Loucy (cell line): Measurements from ENCODE around the gene MOCS1.
A peak's percentile ranks its signal among the peaks of the same experiment; 100 is the strongest.

ENCODE experiments used
- H2AFZ ChIP-seq: fragments of 200-600 bp; sonication (generic); 2 replicates; pipeline ENCODE4 v1.6.0; 2016; ENCODE audit warnings: antibody characterized with exemption, mild to moderate bottlenecking, low read length, moderate library complexity
- H3F3A ChIP-seq: fragments of 200-600 bp; 2 replicates; pipeline ENCODE4 v1.6.0; 2016; ENCODE audit warnings: antibody characterized with exemption, low read depth, mild to moderate bottlenecking
- H3K27me3 ChIP-seq: fragments of 200-600 bp; sonication (generic); 2 replicates; pipeline ENCODE4 v1.6.1; 2014; ENCODE audit warnings: low read length, mild to moderate bottlenecking; ENCODE audit not compliant: insufficient read depth, poor library complexity, severe bottlenecking
- H3K36me3 ChIP-seq: fragments of 200-600 bp; sonication (generic); 2 replicates; pipeline ENCODE4 v1.6.1; 2016; ENCODE audit warnings: low read length; ENCODE audit not compliant: insufficient read depth
- H3K4me1 ChIP-seq: fragments of 200-600 bp; sonication (generic); 2 replicates; pipeline ENCODE4 v1.5.1; 2014; ENCODE audit warnings: low read length, mild to moderate bottlenecking; ENCODE audit not compliant: insufficient read depth, poor library complexity, severe bottlenecking
- H3K4me2 ChIP-seq: fragments of 200-600 bp; sonication (generic); 2 replicates; pipeline ENCODE4 v1.6.0; 2014; ENCODE audit warnings: antibody characterized with exemption, low read length, low read depth, mild to moderate bottlenecking; ENCODE audit not compliant: poor library complexity, severe bottlenecking
- H3K4me3 ChIP-seq: fragments of 200-600 bp; sonication (generic); 2 replicates; pipeline ENCODE4 v1.5.1; 2014; ENCODE audit warnings: low read length, mild to moderate bottlenecking, mixed read lengths; ENCODE audit not compliant: poor library complexity, severe bottlenecking
- H3K79me2 ChIP-seq: fragments of 200-600 bp; sonication (generic); 2 replicates; pipeline ENCODE4 v1.6.1; 2014; ENCODE audit warnings: low read length; ENCODE audit not compliant: insufficient read depth
- H3K9ac ChIP-seq: fragments of 200-600 bp; sonication (generic); 2 replicates; pipeline ENCODE4 v1.6.0; 2014; ENCODE audit warnings: mild to moderate bottlenecking, low read depth, low read length, moderate library complexity; ENCODE audit not compliant: poor library complexity, severe bottlenecking
- H3K9me2 ChIP-seq: fragments of 200-600 bp; sonication (generic); replicated peaks from 2 replicates; pipeline ENCODE4 v1.6.1; 2016; ENCODE audit warnings: low read depth, low read length, mixed read lengths
- H3K9me3 ChIP-seq: fragments of 200-600 bp; sonication (generic); 2 replicates; pipeline ENCODE4 v1.6.1; 2014; ENCODE audit warnings: mild to moderate bottlenecking, antibody characterized with exemption, low read length, low read depth; ENCODE audit not compliant: insufficient read depth
- H4K20me1 ChIP-seq: fragments of 200-600 bp; sonication (generic); 2 replicates; pipeline ENCODE4 v1.6.0; 2014; ENCODE audit warnings: antibody characterized with exemption, low read length, mild to moderate bottlenecking; ENCODE audit not compliant: insufficient read depth, poor library complexity, severe bottlenecking
- EZH2phosphoT487 ChIP-seq: fragments of 200-600 bp; IDR thresholded peaks from 2 replicates; pipeline ENCODE4 v1.6.1; 2018; ENCODE audit warnings: antibody characterized with exemption, mild to moderate bottlenecking, moderate library complexity, borderline replicate concordance
- TF ChIP-seq, protein P1 (sequence below): fragments of 200-600 bp; sonication (generic); conservative IDR thresholded peaks from 2 replicates; pipeline ENCODE4 v1.5.1; 2014; ENCODE audit warnings: mild to moderate bottlenecking, antibody characterized with exemption, low read length

MOCS1 gene

DNA sequence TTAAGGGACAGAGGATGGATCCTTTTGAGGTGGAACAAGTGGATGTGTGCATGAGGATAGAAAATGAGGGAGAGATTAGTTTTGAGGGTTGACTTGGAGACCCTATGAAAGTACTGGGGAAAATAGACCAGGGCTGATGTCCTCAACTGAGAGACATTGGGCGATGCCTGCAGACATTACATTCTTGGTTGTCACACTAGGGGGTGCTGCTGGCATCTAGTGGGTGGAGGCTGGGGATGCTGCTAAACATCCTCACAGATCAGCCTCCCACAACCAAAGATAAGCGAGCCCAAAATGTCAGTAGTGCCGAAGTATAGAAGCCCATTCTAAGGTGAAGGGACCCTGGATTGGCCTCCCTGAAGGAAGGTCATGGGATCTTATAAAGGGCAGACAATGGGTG, 63.3 kb downstream of the MOCS1 start:
- H2AFZ ChIP-seq: no peak overlapping the region
- H3K9ac ChIP-seq: no peak overlapping the region

DNA sequence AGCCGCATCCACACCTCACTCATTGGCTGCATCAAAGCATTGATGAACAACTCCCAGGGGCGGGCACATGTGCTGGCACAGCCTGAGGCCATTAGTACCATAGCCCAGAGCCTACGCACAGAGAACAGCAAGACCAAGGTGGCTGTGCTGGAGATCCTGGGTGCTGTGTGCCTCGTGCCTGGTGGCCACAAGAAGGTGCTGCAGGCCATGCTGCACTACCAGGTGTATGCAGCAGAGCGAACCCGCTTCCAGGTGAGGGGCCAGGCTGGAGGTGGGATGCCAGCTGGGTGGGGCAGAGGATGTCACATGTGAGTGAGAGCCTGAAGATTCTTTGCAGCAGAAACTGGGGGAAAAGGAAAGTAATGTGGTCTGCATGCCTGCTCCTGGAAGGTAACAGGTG, 66.7 kb downstream of the MOCS1 start:
- no peak overlapping the region for H3K9ac ChIP-seq
- H3K4me1 ChIP-seq: no peaks in the 10 kb centered on the region
- no peaks in the 10 kb centered on the region for H4K20me1 ChIP-seq
- no peaks in the 10 kb centered on the region for H3K9me3 ChIP-seq
- no peak overlapping the region for H3K4me2 ChIP-seq
- no peaks in the 10 kb centered on the region for H3K79me2 ChIP-seq
- no peaks in the 10 kb centered on the region for H3F3A ChIP-seq
- H3K27me3 ChIP-seq: no peaks in the 10 kb centered on the region
- no peak for TF ChIP-seq EZH2phosphoT487
- TF ChIP-seq, protein P1, sequence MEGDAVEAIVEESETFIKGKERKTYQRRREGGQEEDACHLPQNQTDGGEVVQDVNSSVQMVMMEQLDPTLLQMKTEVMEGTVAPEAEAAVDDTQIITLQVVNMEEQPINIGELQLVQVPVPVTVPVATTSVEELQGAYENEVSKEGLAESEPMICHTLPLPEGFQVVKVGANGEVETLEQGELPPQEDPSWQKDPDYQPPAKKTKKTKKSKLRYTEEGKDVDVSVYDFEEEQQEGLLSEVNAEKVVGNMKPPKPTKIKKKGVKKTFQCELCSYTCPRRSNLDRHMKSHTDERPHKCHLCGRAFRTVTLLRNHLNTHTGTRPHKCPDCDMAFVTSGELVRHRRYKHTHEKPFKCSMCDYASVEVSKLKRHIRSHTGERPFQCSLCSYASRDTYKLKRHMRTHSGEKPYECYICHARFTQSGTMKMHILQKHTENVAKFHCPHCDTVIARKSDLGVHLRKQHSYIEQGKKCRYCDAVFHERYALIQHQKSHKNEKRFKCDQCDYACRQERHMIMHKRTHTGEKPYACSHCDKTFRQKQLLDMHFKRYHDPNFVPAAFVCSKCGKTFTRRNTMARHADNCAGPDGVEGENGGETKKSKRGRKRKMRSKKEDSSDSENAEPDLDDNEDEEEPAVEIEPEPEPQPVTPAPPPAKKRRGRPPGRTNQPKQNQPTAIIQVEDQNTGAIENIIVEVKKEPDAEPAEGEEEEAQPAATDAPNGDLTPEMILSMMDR: 0 out of 2 replicates have a peak, but pooled peaks have one; percentile 11
- no peaks in the 10 kb centered on the region for H3K9me2 ChIP-seq
- H3K4me3 ChIP-seq: no peak overlapping the region
- H3K36me3 ChIP-seq: no peaks in the 10 kb centered on the region
- no peak overlapping the region for H2AFZ ChIP-seq

More for the DNA sequence above, 63.3 kb downstream of the MOCS1 start:
- TF ChIP-seq EZH2phosphoT487: no peak
- TF ChIP-seq, protein P1: peak; percentile 53
- Histone ChIP-seq H3K27me3 (no peaks in the 10 kb centered on the region), H4K20me1 (no peaks in the 10 kb centered on the region), H3F3A (no peaks in the 10 kb centered on the region), H3K79me2 (no peaks in the 10 kb centered on the region), H3K4me2 (no peak overlapping the region), H3K9me2 (no peaks in the 10 kb centered on the region), H3K4me3 (no peak overlapping the region), H3K4me1 (no peaks in the 10 kb centered on the region), H3K36me3 (no peaks in the 10 kb centered on the region), H3K9me3 (no peaks in the 10 kb centered on the region)

DNA sequence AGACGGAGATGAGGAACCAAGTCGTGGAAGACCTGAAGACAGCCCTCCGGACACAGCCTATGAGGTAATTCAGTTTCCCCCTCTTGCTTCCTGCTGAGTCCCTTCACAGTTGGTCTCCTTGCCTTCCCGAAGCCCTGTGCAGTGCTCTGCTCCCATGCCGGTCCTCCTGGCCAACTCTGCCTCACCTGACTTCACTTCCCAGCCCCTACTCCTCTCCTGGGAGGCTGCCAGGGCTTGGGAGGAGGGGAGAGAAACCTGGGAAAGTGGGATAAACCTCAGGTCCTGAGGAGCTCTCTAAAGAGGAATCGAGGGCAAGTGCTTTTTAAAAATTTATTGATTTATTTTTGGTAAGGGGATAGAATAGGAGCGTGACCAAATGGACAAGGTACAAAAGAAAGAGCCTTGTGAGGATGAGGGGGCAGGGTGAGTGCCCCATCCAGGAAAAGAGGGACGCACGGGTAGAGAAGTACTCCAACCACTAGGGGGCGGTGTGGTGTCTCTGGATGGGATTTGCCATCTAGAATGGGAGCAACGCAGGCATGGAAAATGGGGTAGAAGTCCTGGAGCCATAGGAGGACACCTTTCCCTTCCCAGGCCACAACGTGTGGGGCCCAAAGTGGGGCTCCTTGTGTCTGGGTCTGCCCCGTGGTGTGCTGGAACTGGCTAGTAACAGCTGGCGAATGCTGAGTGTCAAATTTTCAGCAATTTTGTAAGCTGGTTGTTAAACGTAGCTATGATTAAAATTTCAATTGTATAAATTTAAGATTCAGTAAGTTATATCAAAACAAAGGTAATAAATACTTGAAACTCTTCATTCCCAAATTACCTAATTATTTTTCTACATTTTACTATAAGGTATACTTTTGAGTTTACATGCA, 69.0 kb downstream of the MOCS1 start:
- H3K9me3 ChIP-seq: no peaks in the 10 kb centered on the region
- no peak overlapping the region for H3K4me3 ChIP-seq
- no peak for TF ChIP-seq EZH2phosphoT487
- TF ChIP-seq, protein P1: peak; percentile 89
- H3F3A ChIP-seq: no peaks in the 10 kb centered on the region
- H3K4me2 ChIP-seq: no peak overlapping the region
- H3K9ac ChIP-seq: no peak overlapping the region
- H3K79me2 ChIP-seq: no peaks in the 10 kb centered on the region
- H3K27me3 ChIP-seq: no peaks in the 10 kb centered on the region
- H3K36me3 ChIP-seq: no peaks in the 10 kb centered on the region
- H4K20me1 ChIP-seq: no peaks in the 10 kb centered on the region
- no peaks in the 10 kb centered on the region for H3K4me1 ChIP-seq
- H3K9me2 ChIP-seq: no peaks in the 10 kb centered on the region
- no peak overlapping the region for H2AFZ ChIP-seq
